Upper lobe of left lung (tissue), 6 donors: ENCODE data around the gene RACGAP1. TPM values are rescaled to one million over a fixed set of nuclear protein-coding genes. Genes with fewer than 3 reads are reported as not detected.

ENCODE experiments used
- ATAC-seq, 2 donors: fragments of 200-7000 bp; cut with Tn5 transposase; one replicate each; pipeline ENCODE4 v1.9.1; 2022; ENCODE audit warnings: mild to moderate bottlenecking in 2 of 2, moderate library complexity in 2 of 2; ENCODE audit not compliant: low FRiP score in 2 of 2
- DNase-seq, 2 donors: peaks; one replicate each; pipeline ENCODE4 v3.0.0-alpha.2; 2019 to 2020
- H3K27ac ChIP-seq, 4 donors: fragments of 200-600 bp; sonication (generic); one replicate each; pipeline ENCODE4 v1.5.1; 2016 to 2019
- H3K27me3 ChIP-seq, 4 donors: fragments of 200-600 bp; sonication (generic); one replicate each; pipeline ENCODE4 v1.5.1; 2017 to 2019
- H3K36me3 ChIP-seq, 4 donors: fragments of 200-600 bp; sonication (generic); one replicate each; pipeline ENCODE4 v1.5.1; 2016 to 2019
- H3K4me1 ChIP-seq, 4 donors: fragments of 200-600 bp; sonication (generic); one replicate each; pipeline ENCODE4 v1.5.1; 2018 to 2019
- H3K4me3 ChIP-seq, 4 donors: fragments of 200-600 bp; sonication (generic); one replicate each; pipeline ENCODE4 v1.5.1; 2017 to 2019; ENCODE audit warnings: mild to moderate bottlenecking in 2 of 4, moderate library complexity in 1 of 4
- H3K9me3 ChIP-seq, 4 donors: fragments of 200-600 bp; sonication (generic); one replicate each; pipeline ENCODE4 v1.5.1; 2018 to 2019
- CTCF ChIP-seq, 6 experiments: fragments of 450-650 bp in 4 of 6; fragments of 200-600 bp in 2 of 6; sonication (generic) in 2 of 6; IDR thresholded peaks; one replicate each; pipeline ENCODE4 v1.5.1; 2016 to 2019; ENCODE audit warnings: antibody characterized with exemption in 6 of 6
- EP300 ChIP-seq, 4 donors: sonication (generic); formaldehyde crosslinking; IDR thresholded peaks; one replicate each; pipeline ENCODE4 v1.5.1; 2017; ENCODE audit warnings: antibody characterized with exemption in 4 of 4, control low read depth in 2 of 4
- POLR2A ChIP-seq, 4 donors: fragments of 450-650 bp; IDR thresholded peaks; one replicate each; pipeline ENCODE4 v1.5.1; 2016 to 2017; ENCODE audit warnings: antibody characterized with exemption in 4 of 4, mild to moderate bottlenecking in 2 of 4
- POLR2AphosphoS5 ChIP-seq, 2 donors: sonication (generic); formaldehyde crosslinking; IDR thresholded peaks; one replicate each; pipeline ENCODE4 v1.5.1; 2017; ENCODE audit warnings: antibody characterized with exemption in 2 of 2
- WGBS, 2 donors: methylation state at CpG; one replicate each; pipeline ENCODE4 v1.1.5; 2017 to 2018; 5-methylcytosine and 5-hydroxymethylcytosine counted together
- total RNA-seq, 6 donors: library from RNA; depleted of rRNA in 4 of 6; stranded (reverse); fragments of >200 nt in 4 of 6; gene quantifications; one replicate each; pipeline versions ENCODE4 v1.1.0 to v1.2.1, GENCODE V29; 2016 to 2021
- donor health status: DM: no; HTN: no; CAD: no; lungs with moderate emphysema.
- donor health status: DM: no; HTN: yes; CAD: no; lungs with severe emphysema.

The RACGAP1 gene
- total RNA-seq, 6 donors from 2014 or later: 10.3 to 22.4 (median 18.4) TPM

- H3K4me1 ChIP-seq: peaks cover 23 to 36% (median 29%) of the 10 kb centered on the region in 4 donors
- TF ChIP-seq EP300 (IDR thresholded peaks at IDR 0.05): no peak
- TF ChIP-seq CTCF (IDR thresholded peaks at IDR 0.05): peak; percentile 76 to 94 (median 90)
- TF ChIP-seq POLR2A (IDR thresholded peaks at IDR 0.05): no peak
- TF ChIP-seq POLR2AphosphoS5 (IDR thresholded peaks at IDR 0.05): no peak
- H3K27ac ChIP-seq: no peak overlapping the region
- H3K4me3 ChIP-seq: no peak overlapping the region
- WGBS, 2 donors: 7 to 9% methylated on average over 15 to 17 of the region's 17 CpGs
- no peaks in the 10 kb centered on the region for H3K36me3 ChIP-seq
- H3K9me3 ChIP-seq: no peaks in the 10 kb centered on the region
- DNase-seq (peak; percentile 44 to 80), ATAC-seq (peak; percentile 71)
- peaks cover 0 to 19% (median 6%) of the 10 kb centered on the region in 4 donors for H3K27me3 ChIP-seq
Measured at GRCh38 chr12:50055831-50056638, 30.7 kb upstream of the RACGAP1 start.

- no peaks in the 10 kb centered on the region for H3K9me3 ChIP-seq
- TF ChIP-seq EP300 (IDR thresholded peaks at IDR 0.05) (no peak), POLR2A (IDR thresholded peaks at IDR 0.05) (no peak), CTCF (IDR thresholded peaks at IDR 0.05) (no peak), POLR2AphosphoS5 (IDR thresholded peaks at IDR 0.05) (no peak)
- H3K27ac ChIP-seq: no peak overlapping the region
- 67 to 75% methylated on average over 1 of the region's 1 CpG for WGBS, 2 donors
- H3K4me3 ChIP-seq: no peak overlapping the region
- ATAC-seq (no peak), DNase-seq (no peak)
- peaks cover 25 to 45% (median 42%) of the 10 kb centered on the region in 4 donors for H3K4me1 ChIP-seq
- H3K27me3 ChIP-seq: peaks cover 0 to 19% (median 6%) of the 10 kb centered on the region in 4 donors
- no peaks in the 10 kb centered on the region for H3K36me3 ChIP-seq
Measured at GRCh38 chr12:50053583-50053982, 28.3 kb upstream of the RACGAP1 start.

DNA sequence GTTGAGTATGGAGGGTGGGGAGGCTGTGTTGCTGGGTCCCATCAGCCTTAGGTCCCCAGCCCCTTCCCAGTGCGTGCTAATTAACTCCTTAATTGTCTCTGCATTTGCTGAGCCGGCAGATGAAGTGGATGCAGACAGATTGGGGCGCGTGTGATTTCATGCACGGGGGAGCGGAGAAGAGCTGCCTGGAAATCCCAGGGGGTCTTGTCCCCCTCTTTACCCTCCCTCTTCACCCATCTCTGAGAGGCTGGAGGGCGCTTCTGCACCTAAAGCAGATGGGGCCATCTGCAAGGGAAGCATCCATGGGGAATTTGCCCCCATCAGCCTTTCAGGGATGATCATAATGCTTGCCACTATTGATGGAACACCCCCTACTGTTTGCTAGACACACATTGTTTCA, 27.7 kb upstream of the RACGAP1 start:
- H3K4me3 ChIP-seq: no peak overlapping the region
- 85 to 97% methylated on average over 7 of the region's 7 CpGs for WGBS, 2 donors
- no peaks in the 10 kb centered on the region for H3K36me3 ChIP-seq
- H3K27me3 ChIP-seq: peaks cover 0 to 12% (median 4%) of the 10 kb centered on the region in 4 donors
- TF ChIP-seq POLR2AphosphoS5 (IDR thresholded peaks at IDR 0.05) (no peak), EP300 (IDR thresholded peaks at IDR 0.05) (no peak), POLR2A (IDR thresholded peaks at IDR 0.05) (no peak), CTCF (IDR thresholded peaks at IDR 0.05) (no peak)
- H3K27ac ChIP-seq: no peak overlapping the region
- ATAC-seq (no peak), DNase-seq (no peak)
- peaks cover 22 to 42% (median 41%) of the 10 kb centered on the region in 4 donors for H3K4me1 ChIP-seq
- no peaks in the 10 kb centered on the region for H3K9me3 ChIP-seq

GRCh38 chr12:50052544-50052943, 27.2 kb upstream of the RACGAP1 start:
- Histone ChIP-seq H3K27me3 (peaks cover 0 to 9% (median 4%) of the 10 kb centered on the region in 4 donors), H3K4me1 (peaks cover 18 to 38% (median 38%) of the 10 kb centered on the region in 4 donors), H3K9me3 (no peaks in the 10 kb centered on the region), H3K27ac (no peak overlapping the region), H3K36me3 (no peaks in the 10 kb centered on the region), H3K4me3 (no peak overlapping the region)
- TF ChIP-seq POLR2AphosphoS5 (IDR thresholded peaks at IDR 0.05) (no peak), CTCF (IDR thresholded peaks at IDR 0.05) (no peak), POLR2A (IDR thresholded peaks at IDR 0.05) (no peak), EP300 (IDR thresholded peaks at IDR 0.05) (no peak)
- ATAC-seq (no peak), DNase-seq (no peak)
